Central memory CD8-positive, alpha-beta T cell (primary cell): ENCODE data around the gene ANKRD36B.
"Not testable (repeated sequence)": the region's sequence is repeated elsewhere in the genome, so short reads cannot be mapped to it uniquely, and the experiment has no call there.

ENCODE experiments used
- ATAC-seq: fragments of 150-1000 bp; cut with Tn5 transposase; replicated peaks from 2 replicates; pipeline ENCODE4 v1.10.0; 2022; ENCODE audit warnings: mild to moderate bottlenecking, moderate FRiP score, moderate number of reproducible peaks; ENCODE audit not compliant: poor library complexity, severe bottlenecking; ENCODE audit errors: extremely low read depth
- DNase-seq, 2 donors: peaks; one replicate each; pipeline ENCODE4 v3.0.0; 2021; ENCODE audit warnings: low spot score in 2 of 2
- H3K27ac Mint-ChIP-seq: one replicate; pipeline ENCODE4 v1.8.0; 2022; ENCODE audit warnings: low read depth, mild to moderate bottlenecking, moderate library complexity, mixed read lengths
- H3K27me3 Mint-ChIP-seq: one replicate; pipeline ENCODE4 v1.8.0; 2022; ENCODE audit warnings: mixed read lengths
- H3K36me3 Mint-ChIP-seq: one replicate; pipeline ENCODE4 v1.8.0; 2022; ENCODE audit warnings: mild to moderate bottlenecking, moderate library complexity, mixed read lengths; ENCODE audit not compliant: insufficient read depth
- H3K4me1 Mint-ChIP-seq: one replicate; pipeline ENCODE4 v1.8.0; 2022; ENCODE audit warnings: mixed read lengths
- H3K4me3 Mint-ChIP-seq: one replicate; pipeline ENCODE4 v1.8.0; 2022; ENCODE audit warnings: mild to moderate bottlenecking, moderate library complexity, mixed read lengths
- H3K9me3 Mint-ChIP-seq: one replicate; pipeline ENCODE4 v1.8.0; 2022; ENCODE audit warnings: mixed read lengths

ANKRD36B gene

GRCh38 chr2:97589598-97590510 is at the start of gene ANKRD36B:
Gene ANKRD36B (minus strand): TSS chr2:97589877. CDS start chr2:97589685, 192 bp downstream.
- not testable (repeated sequence) for H3K4me1 Mint-ChIP-seq, H3K9me3 Mint-ChIP-seq, H3K36me3 Mint-ChIP-seq
- Mint-ChIP-seq H3K4me3 (peak within 1 kb of the TSS; percentile 98), H3K27me3 (peaks cover 11% of the 10 kb centered on the region), H3K27ac (peak within 1 kb of the TSS; percentile 98)
- peak; percentile 77 for ATAC-seq
- DNase-seq = peak; percentile 30 to 60

- not testable (repeated sequence) for DNase-seq, H3K4me1 Mint-ChIP-seq, H3K4me3 Mint-ChIP-seq, H3K9me3 Mint-ChIP-seq, H3K27ac Mint-ChIP-seq, ATAC-seq, H3K36me3 Mint-ChIP-seq
- peaks cover 22% of the 10 kb centered on the region for H3K27me3 Mint-ChIP-seq
These were observed 36.4 kb upstream of the ANKRD36B start for GRCh38 chr2:97626049-97626430.

- not testable (repeated sequence) for ATAC-seq
- H3K27me3 Mint-ChIP-seq = peaks cover 17% of the 10 kb centered on the region
These were observed 35.8 kb upstream of the ANKRD36B start for GRCh38 chr2:97625354-97626048.

GRCh38 chr2:97622976-97623375 is 33.3 kb upstream of the ANKRD36B start:
- not testable (repeated sequence) for H3K36me3 Mint-ChIP-seq, H3K4me1 Mint-ChIP-seq, ATAC-seq, H3K4me3 Mint-ChIP-seq, DNase-seq, H3K27ac Mint-ChIP-seq, H3K9me3 Mint-ChIP-seq
- H3K27me3 Mint-ChIP-seq = peaks cover 15% of the 10 kb centered on the region

More at GRCh38 chr2:97625354-97626048, 35.8 kb upstream of the ANKRD36B start:
- not testable (repeated sequence) for H3K4me1 Mint-ChIP-seq, H3K27ac Mint-ChIP-seq, H3K9me3 Mint-ChIP-seq, DNase-seq, H3K4me3 Mint-ChIP-seq, H3K36me3 Mint-ChIP-seq

- not testable (repeated sequence) for H3K4me1 Mint-ChIP-seq, H3K9me3 Mint-ChIP-seq, H3K36me3 Mint-ChIP-seq, H3K27ac Mint-ChIP-seq, DNase-seq, H3K4me3 Mint-ChIP-seq, H3K27me3 Mint-ChIP-seq, ATAC-seq
These were observed 30.8 kb upstream of the ANKRD36B start for GRCh38 chr2:97620492-97620891.

GRCh38 chr2:97618939-97619827 is 29.5 kb upstream of the ANKRD36B start:
- H3K27ac Mint-ChIP-seq, H3K9me3 Mint-ChIP-seq, H3K4me3 Mint-ChIP-seq, DNase-seq, H3K36me3 Mint-ChIP-seq, H3K4me1 Mint-ChIP-seq, H3K27me3 Mint-ChIP-seq: not testable (repeated sequence)
- ATAC-seq = peak; percentile 72

GRCh38 chr2:97617911-97618310 is 28.2 kb upstream of the ANKRD36B start:
- no peaks in the 10 kb centered on the region for H3K36me3 Mint-ChIP-seq
- H3K27ac Mint-ChIP-seq = no peak overlapping the region
- ATAC-seq (no peak), DNase-seq (no peak)
- H3K9me3 Mint-ChIP-seq = no peaks in the 10 kb centered on the region
- H3K27me3 Mint-ChIP-seq = no peaks in the 10 kb centered on the region
- no peak overlapping the region for H3K4me3 Mint-ChIP-seq
- no peaks in the 10 kb centered on the region for H3K4me1 Mint-ChIP-seq

GRCh38 chr2:97615746-97616145 is 26.1 kb upstream of the ANKRD36B start:
- ATAC-seq, H3K36me3 Mint-ChIP-seq: not testable (repeated sequence)

GRCh38 chr2:97611895-97612294 is 22.2 kb upstream of the ANKRD36B start:
- not testable (repeated sequence) for H3K27ac Mint-ChIP-seq, H3K9me3 Mint-ChIP-seq, H3K4me1 Mint-ChIP-seq, H3K27me3 Mint-ChIP-seq, H3K36me3 Mint-ChIP-seq, H3K4me3 Mint-ChIP-seq, DNase-seq
- peak; percentile 64 for ATAC-seq

More at GRCh38 chr2:97615746-97616145, 26.1 kb upstream of the ANKRD36B start:
- not testable (repeated sequence) for DNase-seq, H3K4me1 Mint-ChIP-seq, H3K27me3 Mint-ChIP-seq, H3K4me3 Mint-ChIP-seq, H3K27ac Mint-ChIP-seq, H3K9me3 Mint-ChIP-seq

GRCh38 chr2:97608745-97609144 is 19.1 kb upstream of the ANKRD36B start:
- not testable (repeated sequence) for DNase-seq, H3K27me3 Mint-ChIP-seq, H3K36me3 Mint-ChIP-seq, H3K27ac Mint-ChIP-seq, H3K4me1 Mint-ChIP-seq, ATAC-seq, H3K9me3 Mint-ChIP-seq, H3K4me3 Mint-ChIP-seq

- not testable (repeated sequence) for H3K4me1 Mint-ChIP-seq, DNase-seq, ATAC-seq, H3K4me3 Mint-ChIP-seq, H3K27ac Mint-ChIP-seq, H3K9me3 Mint-ChIP-seq, H3K36me3 Mint-ChIP-seq
- peaks cover 14% of the 10 kb centered on the region for H3K27me3 Mint-ChIP-seq
These were observed 16.1 kb upstream of the ANKRD36B start for GRCh38 chr2:97605524-97606339.
